Measurements from ENCODE around the gene ELP6.

ELP6 gene

GRCh38 chr3:47513125-47513929 lies at the start of gene ELP6:
Gene ELP6 (minus strand): TSS chr3:47513712. CDS start chr3:47513590, 122 bp downstream.
- DNase-seq, result peak; percentile 97

- DNase-seq, result no peak
These were observed 42.8 kb upstream of the ELP6 start for GRCh38 chr3:47556351-47556750.

- no peak for DNase-seq
These were observed 40.8 kb upstream of the ELP6 start for GRCh38 chr3:47554335-47554734.

DNA sequence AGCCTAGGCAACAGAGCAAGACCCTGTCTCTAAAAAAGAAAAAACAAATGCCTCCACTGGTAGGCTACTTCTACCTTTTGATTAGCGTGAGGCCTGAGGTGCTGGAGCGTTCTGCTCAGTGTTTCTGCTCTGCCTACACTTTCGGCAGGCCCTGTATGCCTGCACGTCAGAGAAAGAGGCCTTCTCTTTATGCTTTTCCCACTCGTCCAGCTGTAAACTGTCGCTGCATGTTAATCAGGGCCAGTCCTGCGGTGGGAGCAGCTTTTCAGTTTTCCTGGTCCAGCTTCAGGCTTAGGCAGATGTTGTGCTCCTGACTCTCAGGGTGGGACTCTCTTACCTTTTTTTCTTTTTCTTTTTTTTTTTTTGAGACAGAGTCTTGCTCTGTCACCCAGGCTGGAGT lies 39.9 kb upstream of the ELP6 start:
- DNase-seq, result no peak

DNA sequence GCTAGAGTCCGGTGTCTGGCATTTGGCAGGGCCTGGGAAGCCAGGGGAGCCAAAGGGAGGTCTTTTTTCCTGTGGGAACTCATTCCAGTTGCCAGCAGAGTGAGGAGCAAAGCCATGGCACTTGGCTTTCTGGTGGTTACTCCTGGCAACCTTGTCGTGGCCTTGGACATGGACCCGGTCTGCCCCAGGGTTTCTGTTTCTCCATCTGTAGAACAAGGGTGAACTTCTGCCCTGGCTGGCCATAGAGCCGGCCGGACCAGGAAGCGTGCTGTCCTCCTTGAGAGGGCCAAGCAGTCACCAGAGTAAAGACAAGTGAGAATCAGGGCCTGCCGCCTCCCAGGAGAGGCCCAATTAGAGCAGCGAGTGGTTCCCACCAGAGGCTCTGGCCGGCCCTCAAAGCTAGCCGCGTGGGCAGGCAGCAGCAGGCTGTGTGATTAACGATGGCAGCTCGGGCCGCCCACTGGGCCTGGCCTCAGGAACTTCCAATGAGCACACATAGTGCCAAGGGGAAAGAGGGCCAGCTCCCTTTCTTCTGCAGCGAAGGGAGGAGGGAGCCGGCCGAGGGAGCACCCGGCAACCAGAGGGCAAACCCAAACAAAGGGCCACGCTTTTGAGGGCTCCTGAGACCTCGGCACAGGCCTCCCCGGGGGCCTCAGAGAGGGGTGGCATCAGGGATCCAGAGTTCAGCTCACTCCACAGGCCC lies 29.1 kb upstream of the ELP6 start:
- DNase-seq, result peak; percentile 14

DNA sequence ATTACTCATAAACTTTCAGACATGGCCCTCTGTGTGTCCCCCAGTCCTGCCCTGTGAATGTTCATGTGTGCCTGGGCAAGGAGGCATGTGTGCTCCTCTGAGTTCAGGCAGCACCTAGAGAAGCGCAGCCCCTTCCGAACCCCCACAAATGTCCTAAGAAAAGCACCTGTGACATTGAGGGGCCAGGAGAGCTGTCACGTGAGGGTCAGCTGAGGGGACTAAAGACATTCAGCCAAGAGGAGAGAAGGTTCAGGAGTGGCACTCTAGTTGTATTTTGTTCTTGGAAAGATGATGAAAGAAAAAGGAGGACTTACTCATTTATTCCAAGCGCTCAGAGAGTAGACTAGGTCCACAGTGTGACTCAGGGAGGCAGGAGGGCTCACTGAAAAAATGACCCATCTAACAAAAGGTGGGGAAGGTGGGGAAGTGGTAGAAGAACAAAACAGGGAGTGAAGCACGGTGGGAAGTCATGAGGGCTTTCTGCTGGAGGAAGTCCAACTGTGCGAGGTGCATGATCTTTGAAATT lies 28.1 kb upstream of the ELP6 start:
- peak; percentile 3 for DNase-seq

- DNase-seq, result peak; percentile 13
These were observed 26.8 kb upstream of the ELP6 start for GRCh38 chr3:47540281-47540680.

GRCh38 chr3:47536967-47537366 lies 23.5 kb upstream of the ELP6 start:
- DNase-seq, result no peak

DNA sequence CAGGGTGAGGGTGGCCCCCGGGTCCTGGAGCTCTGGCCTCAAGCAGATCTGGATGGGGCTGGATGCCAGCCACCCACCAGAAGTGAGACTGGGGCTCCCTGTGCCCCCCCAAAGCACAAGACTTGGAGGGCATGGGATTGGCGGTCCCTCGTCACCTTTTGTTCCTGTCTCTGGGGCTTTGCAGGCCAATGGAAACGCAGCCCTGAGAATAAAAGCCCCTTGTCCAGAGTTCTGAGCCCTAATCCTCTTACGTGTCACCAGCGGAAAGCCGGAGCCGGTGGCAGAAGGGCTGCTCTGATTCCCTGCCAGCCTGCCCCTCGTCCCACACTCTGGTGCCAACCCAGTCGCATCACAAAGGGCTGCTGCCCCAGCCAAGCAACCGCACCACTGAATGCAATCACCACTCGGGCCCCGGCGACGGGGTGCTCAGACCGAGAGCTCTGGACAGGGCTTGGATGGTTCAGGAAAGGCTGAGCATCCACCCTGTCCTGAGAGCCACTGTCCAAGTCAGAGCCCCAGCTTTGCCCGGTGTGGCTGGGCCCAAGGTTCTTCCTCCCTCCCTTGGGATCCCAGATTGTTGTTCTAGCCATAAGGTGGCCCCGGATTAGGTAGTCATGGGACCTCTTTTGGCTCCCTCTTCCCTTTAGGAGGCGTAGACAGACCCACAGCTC lies 22.8 kb upstream of the ELP6 start:
- no peak for DNase-seq

DNA sequence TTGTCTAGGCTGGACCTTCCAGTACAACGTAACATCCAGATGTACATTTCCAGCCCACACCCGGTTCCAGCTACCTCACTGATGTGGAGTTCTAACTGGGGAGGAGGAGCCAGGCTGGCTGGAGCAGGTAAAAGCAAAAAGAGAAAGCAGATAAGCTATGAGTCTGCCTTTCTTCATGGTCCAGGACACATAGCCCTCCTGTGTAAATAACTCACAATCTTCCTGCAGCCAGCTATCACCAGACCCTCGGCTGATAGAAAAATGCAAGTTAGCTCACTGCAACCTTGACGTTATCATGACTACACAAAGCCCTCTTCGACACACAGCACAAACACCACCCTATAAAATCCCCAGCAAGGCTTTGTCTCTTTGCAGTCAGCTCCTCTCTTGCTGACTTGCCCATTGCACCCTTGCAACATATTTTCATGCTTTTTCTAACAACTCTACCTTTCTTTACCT lies 20.5 kb upstream of the ELP6 start:
- DNase-seq, result no peak

GRCh38 chr3:47533481-47533880 lies 20.0 kb upstream of the ELP6 start:
- DNase-seq, result no peak

DNA sequence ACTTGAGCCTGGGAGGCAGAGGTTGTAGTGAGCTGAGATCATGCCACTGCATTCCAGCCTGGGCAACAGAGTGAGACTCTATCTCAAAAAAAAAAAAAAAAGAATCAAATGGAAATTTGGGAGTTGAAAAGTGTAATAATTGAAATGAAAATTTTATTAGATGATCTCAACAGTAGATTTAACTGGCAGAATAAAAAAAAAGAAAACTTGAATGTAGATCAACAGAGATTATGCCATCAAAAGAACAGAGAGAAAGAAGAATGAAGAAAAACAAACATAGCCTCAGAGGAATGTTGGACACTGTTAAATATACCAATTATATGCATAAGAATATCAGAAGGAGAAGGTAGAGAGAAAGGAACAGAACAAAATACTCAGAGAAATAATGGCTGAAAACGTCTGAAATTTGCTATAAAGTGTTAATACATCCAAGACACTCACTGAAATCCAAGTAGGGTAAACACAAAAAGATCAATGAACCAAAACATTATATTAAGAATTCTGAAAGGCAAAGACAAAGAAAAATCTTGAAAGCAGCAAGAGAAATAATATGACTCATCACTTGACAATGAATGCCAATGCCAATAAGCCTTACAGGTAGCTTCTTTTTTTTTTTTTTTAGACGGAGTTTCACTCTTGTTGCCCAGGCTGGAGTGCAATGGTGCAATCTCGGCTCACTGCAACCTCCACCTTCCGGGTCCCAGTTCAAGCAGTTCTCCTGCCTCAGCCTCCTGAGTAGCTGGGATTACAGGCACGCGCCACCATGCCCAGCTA lies 14.6 kb upstream of the ELP6 start:
- no peak for DNase-seq

- no peak for DNase-seq
These were observed 12.1 kb upstream of the ELP6 start for GRCh38 chr3:47525617-47526016.

DNA sequence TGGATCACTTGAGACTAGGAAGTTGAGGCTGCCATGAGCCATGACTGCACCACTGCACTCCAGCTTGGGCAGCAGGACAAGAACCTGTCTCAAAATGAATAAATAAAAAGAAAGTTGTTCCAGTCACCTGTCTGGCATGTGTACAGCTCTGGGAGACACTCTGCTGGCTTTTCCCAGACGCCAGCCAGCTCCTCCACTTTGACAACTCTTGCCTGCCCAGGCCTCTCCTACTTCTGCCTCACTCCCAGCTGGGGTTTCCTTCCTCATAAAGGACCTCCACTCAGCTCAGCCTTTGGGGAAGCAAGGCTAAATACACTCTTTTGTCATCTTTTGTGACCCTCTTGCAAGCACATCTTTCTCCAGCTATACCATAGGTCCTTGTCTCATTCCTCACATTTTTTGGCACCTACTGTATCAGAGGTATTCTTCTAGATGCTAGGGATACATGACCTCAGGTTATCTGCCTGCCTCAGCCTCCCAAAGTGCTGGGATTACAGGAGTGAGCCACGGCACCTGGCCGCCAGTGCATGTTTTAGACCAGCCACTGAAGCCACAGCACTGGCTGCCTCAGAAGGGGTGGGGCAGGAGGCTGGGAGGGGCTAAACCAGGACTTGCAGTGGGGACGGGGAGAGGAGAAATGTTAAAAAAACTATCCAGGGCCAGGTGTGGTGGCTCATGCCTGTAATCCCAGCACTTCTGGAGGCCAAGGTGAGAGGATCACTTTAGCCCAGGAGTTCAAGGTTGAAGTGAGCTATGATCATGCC lies 10.0 kb upstream of the ELP6 start:
- no peak for DNase-seq

DNA sequence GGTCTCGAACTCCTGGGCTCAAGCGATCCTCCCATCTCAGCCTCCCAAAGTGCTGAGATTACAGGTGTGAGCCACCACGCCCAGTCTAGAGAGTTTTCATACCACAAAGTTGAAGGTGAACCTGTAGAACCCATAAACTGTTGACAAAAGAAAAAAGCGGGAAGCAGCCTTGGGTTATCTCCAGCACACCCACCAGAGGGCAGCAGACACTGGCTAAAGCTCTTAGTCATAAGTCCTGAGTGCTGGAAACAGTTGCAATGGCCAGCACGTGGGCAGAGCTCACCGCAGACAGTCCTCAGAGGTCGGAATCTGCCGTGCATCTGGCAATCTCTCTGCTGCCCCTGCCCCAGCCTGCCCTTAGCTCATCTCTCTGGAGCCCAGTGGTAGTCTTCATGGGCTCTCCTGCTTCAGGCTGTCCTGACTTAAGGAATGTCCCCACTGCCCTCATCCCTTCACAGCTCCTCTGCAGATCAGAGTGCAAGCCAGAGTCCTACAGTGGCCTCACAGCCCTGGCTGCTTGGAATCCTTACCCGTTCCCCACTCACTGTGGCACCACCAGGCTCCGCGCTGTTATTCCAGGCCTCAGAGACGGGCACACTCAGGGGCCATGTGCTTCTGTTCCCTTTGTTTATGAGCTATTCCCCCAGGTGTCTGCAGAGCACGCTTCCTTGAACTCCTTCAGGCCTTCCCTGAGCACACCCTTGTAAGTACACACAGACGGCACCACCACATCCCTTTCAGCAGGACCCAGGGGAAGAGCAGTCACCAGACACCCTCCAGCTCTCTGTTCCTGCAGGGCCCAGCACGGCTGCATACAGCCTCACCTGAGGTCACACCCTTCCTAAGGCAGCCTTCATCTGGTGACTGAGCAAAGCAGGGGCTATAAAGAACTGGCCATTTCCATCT lies 8.8 kb upstream of the ELP6 start:
- DNase-seq, result peak; percentile 82

- DNase-seq, result no peak
These were observed 7.2 kb upstream of the ELP6 start for GRCh38 chr3:47520756-47521155.

GRCh38 chr3:47517937-47518336 lies 4.4 kb upstream of the ELP6 start:
- DNase-seq, result no peak

GRCh38 chr3:47515864-47516319 lies 2.4 kb upstream of the ELP6 start:
- no peak for DNase-seq

DNA sequence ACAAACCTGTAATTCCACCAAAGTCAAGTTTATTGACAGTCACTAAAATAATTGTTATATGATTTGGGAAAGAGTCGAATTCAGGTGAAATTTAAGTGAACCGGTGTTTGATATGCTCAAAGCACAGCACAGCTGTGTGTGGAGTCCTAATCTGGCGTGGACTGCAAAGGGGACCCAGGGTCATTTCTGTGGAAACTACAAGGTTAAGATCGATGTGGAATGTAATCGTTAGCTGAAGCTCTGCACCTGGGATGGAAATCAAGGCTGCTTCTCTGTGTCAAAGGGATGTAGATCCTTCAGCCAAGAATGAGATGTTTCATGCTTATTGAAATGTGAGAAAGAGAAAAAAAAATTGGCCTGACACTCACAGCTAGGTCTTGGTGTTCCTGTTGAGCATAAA lies 1.6 kb upstream of the ELP6 start:
- DNase-seq, result no peak

GRCh38 chr3:47512416-47513124 lies 942 bp downstream of the ELP6 start:
- peak; percentile 28 for DNase-seq
